Iris pigment epithelial cell (primary cell): ENCODE measurements around the gene LRBA.

ENCODE experiments used
- DNase-seq: peaks from one replicate; pipeline ENCODE4 v3.0.0-alpha.2; 2011; ENCODE audit warnings: low read depth

LRBA gene

DNA sequence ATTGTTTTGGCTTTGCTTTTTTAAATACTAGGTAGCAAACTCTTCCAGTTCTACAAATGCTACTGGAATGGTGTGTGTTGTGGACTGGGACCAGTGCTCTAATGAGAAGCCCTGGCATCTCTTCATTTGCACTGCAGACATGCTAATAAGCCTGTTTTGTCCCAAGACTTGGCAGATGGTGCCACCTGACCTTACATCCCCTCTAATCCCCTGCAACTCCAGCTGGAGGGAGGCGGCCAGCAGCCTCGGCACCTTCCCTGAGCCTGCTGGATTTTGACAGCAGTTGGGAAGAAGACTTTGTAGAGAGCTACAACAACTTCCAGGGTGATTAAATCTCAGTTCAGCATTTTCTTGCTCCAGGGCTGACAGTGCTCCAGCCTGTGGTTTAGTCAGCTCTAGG is 736.9 kb downstream of the LRBA start:
- DNase-seq: no peak

DNA sequence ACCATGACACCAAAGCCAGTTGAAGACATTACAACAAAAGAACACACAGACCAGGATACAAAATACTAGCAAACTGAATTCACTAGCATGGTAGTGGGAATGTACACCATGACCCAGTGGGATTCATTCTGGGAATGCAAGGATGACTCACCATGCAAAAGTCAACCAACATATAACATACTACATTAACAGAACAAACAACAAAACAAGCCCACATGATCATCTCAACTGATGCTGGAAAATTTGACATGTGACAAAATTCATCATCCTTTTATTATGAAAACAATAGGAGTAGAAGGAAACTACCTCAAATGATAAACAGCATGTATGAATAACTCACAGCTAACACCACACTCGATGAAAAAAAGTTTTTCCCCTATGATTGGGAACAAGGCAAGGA is 746.6 kb downstream of the LRBA start:
- peak; percentile 17 for DNase-seq

DNA sequence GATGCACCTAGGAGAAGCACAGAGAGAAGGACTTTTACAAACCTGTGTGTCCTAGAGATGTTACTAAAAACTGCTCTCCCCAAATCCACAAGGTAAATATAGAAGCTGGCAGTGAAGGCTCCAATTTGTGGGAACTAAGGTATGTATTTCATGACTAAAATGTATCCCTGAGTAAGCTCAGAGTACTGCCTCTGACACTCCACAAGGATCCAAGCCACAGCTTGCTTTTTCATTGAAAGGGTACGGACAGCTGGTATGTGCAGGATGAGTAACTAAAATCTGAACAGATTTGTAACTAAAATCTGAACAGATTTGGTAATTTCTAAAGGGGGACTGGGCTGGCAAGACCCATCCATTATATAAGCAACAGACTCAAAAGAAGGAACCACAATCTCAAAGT is 749.3 kb downstream of the LRBA start:
- DNase-seq: no peak

DNA sequence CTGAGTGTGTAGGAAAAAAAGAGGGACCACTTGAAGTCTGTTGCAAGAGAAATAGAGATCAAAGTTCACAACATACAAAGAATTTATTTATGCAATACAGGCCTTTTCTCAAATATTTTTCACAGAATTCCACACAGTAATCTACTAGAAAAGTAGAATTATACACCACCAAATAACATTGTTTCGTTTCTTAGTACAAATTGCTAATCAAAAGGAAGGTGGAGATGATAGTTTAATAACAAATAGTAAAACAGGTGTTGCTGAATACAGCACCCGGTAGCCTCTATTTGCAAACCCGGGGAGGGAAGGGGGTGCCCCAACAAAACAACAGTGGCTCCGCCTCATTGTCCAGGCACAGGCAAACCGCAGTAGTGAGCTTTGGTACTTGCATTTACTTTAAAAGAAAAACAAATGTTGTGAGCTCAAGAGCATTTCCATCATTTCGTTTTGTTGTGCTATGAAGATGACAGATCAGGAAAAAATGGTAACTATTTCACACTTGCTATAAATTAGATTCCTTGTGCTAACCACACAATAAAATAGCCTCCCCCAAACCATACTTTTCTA is 750.4 kb downstream of the LRBA start:
- DNase-seq: no peak

DNA sequence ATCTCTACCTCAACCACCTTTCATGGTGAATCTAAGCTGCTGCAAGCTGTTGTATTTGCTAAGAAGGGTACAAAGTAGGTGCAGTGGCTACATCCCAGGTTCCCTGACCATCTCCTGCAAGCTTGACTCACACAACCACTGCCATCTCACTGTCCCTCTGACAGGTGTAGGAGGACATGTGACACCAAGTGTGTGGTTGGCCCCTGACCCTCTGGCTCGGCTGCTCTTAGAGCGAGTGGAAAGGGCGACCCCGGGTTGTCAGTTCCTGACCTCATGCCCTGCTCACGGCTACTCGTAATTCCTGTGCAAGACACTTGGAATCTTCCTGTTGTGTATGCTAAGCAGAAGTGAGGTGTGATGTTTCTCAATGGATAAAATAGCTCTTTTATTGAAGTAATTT is 752.5 kb downstream of the LRBA start:
- no peak for DNase-seq

DNA sequence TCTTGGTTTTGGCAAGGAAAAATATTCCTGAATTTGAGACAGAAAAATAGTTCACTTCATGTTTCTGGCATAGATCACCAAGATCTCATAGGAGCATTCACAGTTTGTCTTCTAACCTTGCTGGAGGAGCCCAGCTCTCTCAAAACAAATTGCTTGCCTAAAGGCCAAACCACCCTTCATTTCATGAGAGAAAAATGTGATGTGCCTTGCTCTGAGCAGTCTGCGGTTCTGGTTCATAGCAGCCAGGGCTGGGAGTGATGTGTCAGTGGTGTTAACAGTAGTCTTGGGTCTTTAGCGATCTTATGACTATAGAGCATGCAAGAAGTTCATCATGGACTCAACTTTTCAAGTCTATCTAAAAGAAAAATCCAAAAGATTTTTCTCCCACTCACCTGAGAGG is 753.5 kb downstream of the LRBA start:
- no peak for DNase-seq

DNA sequence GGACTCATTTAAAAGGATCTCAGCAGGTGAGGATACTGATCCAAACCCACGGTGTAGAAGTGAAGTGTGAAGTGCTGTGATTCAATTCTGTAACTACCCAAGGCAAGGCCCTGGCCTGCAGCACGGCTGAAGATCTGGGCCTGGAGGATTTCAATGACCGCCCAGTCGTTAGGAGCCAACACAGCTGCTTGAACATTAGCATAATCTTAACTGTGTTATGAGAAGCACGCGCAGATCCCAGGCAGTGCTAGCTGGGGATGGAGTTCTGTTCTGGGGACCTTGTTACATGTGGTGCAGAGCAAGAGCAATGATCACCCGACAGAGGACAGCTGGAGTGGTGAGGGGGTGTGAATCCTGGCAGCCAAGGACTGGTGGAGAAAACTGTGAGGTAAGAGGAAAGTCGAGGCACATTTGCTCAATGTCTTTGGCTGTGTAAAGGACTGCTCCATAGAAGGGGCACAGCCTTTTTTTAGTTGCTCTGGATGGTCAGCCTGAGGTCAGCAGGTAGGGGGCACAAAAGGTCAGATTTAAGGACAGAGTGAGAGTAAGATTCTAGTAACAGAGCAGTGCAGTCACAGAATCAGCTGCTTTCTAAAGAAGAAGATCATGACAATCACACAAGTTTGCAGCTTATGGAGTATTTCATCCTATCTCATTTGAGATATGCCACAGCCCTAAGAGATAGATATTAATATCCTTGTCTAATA is 755.1 kb downstream of the LRBA start:
- no peak for DNase-seq

DNA sequence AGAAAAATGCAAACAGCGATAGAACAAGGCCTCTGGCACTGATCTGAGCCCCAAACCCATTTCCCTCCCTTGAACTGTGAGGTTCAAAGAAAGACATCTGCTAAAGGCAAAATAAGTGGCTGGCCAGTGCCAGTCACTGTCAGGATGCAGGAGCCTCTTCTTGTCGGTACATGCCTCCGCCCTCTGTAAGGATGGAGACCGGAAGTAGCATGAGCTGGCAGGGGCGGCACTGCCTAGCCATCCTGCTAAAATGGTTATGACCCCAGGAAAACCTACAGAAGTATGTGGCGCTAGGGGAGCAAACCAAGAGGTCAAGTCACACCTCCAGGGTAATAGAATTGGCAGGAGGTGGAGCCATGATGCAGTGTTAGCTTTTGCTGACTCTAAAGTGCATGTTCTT is 756.5 kb downstream of the LRBA start:
- DNase-seq: no peak

DNA sequence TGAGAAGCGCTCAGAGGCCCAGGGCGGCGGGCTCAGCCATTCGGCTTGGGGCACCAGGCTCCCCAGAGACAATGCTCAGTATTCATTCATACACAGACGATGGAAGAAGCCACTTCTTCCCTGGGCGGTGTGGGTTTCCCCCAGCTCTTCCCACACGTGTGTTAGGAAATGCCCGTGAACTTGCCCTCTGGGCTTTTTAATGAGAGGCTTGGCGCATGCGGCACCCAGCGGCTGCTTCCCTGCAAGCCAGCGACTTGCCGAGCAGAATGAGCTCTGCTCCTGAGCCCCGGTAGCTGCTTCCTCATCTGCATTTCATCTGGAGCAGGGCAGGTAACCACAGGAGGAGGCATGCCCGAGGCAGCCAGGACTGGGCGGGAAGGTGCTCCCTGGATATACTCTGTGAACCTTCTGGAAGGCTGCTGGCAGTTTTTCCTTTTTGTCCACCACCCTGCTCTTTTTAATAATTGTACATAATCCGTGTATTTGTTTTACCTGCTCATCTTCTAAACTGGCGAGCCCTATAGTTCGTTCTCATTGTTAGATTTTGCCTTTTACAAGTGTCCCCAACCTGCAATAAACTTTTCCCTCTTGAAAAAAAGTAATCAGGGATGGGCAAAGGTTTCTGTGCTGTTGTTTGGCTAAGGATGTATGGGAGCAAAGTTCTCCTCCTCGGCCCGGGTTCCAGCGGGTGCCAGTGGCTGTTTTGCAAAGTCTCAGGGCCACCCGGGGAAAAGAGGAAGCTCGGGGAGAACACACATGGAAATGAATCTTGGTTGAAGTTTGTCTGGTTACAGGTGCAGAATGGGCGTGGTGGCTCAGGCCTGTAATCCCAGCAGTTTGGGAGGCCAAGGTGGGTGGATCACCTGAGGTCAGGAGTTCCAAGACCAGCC is 758.0 kb downstream of the LRBA start:
- DNase-seq: no peak

DNA sequence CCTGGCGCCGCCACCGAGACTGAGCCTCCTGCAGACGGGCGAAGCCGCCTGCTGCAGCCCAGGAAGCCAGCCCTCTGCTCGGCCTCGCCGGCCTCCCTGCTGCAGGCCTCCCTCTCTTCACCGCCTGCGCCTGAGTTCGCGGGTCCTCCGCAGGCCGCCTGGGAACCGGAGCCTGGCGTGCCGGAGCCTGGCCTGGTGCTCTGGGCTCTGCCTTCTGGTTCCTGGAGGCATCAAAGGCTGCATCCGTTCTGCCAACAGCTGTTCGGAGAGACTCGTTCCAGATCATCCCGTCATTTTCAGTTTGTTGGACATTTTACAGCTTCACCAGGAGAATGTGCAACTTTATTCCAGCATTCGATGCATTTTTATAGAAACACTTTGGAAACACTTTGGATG is 758.9 kb downstream of the LRBA start:
- DNase-seq: no peak

DNA sequence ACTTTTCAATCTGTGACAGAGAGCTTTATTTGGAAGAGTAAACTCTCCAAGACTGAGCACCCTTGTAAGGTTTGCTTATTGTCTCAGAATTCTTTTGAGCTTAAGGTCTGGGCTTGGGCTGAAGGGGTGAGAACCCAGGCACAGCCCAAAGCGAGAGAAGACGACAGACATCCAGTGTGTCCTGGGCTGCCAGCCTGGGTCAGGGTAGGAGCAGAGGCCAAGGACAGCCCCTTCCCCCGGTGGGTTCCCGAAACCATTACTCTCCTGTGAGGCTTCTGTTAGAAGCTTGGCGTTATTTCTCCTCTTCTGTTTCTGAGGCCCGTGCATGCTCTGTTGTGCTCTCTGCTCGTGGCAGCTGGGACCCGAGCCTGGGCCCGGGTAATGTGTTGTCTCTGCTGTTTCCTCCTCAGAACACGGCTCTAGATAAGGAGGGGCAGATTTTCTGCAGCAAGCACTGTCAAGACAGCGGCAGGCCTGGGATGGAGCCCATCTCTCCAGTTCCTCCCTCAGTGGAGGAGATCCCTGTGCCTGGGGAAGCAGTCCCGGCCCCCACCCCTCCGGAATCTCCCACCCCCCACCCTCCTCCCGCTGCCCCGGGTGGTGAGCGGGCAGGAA is 759.4 kb downstream of the LRBA start:
- no peak for DNase-seq

DNA sequence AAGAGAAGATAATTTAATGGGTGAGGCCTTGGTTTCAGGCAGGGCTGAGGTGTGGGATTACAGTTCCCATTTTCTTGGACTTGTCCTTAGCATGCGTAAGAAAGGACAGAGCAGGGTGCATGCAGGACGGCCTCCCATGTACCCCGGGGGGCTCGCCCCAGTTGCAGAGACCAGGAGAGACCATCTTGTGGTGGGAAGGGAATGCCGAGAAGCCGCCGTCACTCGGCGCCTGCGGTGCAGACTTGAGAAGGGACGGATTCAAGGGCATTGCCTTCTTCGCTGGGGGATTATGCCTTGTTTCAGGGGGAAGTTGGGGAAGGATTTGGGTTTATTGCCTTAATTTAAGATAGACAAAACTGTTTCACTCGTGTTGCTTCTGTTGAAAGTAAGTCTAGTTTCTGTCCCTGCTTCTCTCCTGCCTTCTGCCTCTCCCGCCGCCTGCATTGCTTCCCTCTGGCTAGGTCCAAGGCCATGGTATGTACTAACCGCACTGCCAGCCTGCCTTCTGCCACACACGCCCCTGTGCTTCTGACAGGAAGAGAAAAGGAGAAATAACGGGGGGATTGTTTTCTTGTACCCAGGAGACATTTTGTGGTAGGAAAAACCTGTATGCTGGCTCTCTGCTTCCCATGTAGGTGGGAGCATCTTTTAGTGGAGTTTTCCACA is 761.0 kb downstream of the LRBA start:
- no peak for DNase-seq

DNA sequence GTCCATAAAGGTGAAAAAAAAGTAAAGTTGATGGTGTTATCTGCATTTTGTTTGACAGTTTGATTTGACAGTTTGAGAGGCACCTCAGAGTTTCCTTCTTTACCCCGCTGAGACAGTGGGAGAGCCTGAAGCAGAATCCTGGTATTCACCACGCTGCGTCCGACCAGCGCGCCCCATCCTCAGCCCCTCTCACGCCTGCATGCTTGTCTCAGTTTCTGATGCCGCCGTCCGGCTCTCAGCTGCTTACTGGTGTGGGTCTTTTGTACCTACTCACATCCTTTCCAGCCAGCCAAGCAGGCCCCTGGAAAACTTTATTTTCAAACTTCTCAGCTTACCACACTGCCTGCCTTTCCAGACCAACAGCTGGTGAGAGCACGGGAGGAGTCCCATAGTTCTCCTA is 761.7 kb downstream of the LRBA start:
- no peak for DNase-seq

DNA sequence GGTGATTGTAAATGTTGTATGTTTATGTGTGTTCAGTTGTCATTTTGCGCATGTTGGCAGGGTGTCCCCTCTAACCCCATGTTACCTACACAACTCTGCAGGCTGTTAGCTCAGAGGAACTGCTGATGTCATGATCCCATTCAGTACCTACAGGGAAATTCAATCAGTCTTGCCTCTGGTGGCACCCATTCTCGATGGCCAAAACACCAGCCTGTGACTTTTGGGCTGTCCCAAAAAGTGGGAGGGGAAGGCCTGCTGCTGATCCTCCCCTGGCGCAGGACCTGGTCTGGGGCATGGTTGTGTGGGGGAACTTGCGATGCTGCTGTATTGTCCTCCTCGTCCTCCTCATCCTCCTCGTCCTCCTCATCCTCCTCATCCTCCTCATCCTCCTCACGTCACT is 762.3 kb downstream of the LRBA start:
- DNase-seq: no peak

DNA sequence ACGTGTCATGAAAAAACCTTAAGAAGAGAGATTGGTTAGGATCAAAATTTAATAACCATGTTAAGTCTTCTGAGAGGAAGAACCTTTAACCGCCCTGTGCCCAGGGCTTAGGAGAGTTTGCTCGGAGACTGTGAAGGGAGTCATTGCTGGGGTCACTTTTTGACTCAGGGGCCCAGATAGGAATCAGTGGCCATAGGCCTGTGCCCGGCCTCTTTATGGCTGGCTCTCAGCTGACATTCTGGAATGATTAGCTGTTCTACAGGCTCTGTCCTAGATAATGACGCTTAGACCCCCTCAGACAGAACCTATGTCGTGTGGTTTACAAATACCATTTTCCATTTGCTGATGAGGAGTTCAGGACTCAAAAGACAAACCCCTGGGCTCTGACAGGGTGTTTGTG is 762.8 kb downstream of the LRBA start:
- DNase-seq: no peak

DNA sequence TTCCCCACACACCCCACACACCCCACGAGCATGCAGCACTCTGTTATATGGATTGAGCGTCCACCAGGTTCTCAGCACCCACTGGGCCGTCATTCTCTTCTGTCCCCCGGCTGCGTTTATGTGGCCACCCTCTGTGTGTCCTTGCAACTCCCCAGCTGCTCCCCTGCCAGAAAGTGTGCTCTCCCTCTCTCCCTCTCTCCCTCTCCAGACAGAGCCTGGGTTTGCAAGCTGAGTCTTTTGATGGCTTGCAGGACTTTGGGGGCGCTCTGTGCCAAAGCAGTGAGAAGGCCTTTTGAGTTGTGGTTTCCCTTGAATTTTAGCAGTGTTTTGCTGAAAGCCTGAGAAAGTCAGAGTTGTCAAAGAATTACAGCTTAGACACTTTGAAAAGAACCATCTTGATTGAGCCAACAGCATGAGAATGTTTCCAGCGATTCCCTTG is 763.3 kb downstream of the LRBA start:
- no peak for DNase-seq

DNA sequence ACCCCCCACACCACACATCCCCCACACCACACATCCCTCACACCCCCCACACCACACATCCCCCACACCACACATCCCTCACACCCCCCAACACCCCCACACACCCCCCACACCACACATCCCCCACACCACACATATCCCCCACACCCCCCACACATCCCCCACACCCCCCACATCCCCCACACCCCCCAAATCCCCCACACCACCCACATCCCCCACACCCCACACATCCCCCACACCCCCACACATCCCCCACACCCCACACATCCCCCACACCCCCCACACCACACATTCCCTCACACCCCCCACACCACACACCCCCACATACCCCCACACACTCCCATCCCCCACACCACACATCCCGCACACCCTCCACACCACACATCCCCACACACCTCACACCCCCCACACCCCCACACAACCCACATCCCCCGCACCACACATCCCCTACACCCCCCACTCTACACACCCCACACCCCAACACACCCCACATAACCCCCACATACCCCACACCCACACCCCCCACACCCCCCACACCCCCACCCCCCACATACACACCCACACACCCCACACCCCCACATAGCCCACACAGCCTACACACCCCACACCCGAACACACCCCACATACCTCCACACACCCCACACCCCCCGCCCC is 764.0 kb downstream of the LRBA start:
- no peak for DNase-seq

DNA sequence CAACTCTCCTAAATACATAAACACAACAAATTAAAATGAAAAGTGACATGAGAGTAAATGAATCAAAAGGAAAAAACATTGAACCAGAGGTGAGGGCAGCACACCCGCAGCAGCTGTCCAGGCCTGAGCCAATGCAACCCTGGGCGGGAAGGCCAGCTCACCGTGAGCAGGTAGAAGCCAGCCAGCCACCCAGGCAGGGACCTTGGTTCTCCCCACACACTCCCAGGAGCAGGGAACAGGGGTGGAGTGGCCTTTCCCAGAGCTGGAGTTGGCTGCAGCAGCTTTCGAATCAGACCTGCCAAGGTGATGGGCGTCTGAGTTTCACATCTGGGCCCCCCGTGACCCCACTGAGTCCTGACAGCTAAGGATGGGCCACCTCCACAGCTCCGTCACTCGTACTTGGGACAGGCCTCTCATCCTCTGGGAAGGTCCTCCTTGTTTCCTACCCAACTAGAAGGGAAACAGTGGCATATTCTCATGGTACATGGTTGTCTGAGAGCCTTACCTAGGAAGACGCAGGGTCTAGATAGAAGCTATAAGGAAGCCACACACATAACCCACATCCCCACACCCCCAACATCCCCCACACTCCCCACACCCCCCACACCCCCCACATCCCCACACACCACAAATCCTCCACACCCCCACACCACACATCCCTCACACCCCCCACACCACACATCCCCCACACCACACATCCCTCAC is 764.6 kb downstream of the LRBA start:
- no peak for DNase-seq

DNA sequence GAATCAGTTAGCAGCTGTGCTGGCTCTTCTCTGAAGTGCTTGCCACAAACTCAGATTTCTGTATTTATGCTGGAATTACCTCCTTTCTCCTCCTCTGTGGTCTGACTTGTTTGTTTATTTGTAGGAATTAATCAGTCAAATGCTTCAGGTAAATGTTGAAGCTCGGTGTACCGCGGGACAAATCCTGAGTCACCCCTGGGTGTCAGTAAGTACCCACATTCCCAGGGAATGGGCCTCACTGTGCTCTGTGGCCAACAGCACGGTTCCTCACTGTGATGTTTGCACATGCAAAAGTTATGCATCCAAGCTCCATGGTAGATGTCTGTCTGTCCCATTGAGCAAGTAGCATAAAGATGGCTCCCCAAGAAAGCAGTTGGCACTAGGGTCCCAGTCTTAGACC is 766.9 kb downstream of the LRBA start:
- peak; percentile 31 for DNase-seq

DNA sequence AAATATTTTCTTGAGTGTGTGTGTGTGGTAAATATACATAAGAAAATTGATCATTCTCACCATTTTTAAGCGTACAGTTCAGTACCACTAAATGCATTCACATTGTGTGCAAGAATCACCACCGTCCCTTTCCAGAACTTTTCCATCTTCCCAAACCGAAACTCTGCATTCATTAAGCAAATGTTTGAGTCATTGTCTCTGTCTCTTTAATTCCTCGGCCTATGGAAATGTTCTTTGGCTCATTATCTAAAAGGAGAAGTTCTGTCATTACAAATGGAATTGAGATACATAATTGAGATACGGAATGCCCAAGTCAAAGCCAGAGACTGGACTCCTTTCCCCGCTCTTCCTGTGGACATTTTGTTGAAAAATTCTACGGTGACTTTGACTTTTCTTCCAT is 767.9 kb downstream of the LRBA start:
- no peak for DNase-seq

DNA sequence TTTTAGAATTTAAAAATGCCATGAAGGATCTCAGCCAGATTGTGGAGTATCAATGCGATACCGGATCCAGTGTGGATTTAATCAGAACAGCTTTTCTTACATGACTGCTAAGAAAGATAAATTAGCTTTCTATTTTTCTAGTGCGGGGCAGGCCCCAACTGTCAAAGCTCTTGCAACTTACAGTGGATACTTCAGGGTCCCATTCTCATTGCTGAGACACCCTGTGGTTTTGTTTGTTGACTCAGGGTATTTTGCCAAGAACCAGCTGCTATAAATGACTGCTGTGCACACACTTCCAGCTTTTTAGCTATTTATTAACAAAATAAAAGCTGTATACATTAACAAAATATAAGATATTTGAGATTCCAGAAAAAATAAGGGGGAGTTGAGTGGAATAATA is 770.5 kb downstream of the LRBA start:
- peak; percentile 77 for DNase-seq
